NOMO-1 (cell line): ENCODE measurements around the gene RXRA.

Experiments
- DNase-seq, 2 experiments: peaks; one replicate each; lab custom pipeline; 2025; ENCODE audit not compliant: unreplicated experiment in 2 of 2; lab: John Stamatoyannopoulos, UW

RXRA gene

DNA sequence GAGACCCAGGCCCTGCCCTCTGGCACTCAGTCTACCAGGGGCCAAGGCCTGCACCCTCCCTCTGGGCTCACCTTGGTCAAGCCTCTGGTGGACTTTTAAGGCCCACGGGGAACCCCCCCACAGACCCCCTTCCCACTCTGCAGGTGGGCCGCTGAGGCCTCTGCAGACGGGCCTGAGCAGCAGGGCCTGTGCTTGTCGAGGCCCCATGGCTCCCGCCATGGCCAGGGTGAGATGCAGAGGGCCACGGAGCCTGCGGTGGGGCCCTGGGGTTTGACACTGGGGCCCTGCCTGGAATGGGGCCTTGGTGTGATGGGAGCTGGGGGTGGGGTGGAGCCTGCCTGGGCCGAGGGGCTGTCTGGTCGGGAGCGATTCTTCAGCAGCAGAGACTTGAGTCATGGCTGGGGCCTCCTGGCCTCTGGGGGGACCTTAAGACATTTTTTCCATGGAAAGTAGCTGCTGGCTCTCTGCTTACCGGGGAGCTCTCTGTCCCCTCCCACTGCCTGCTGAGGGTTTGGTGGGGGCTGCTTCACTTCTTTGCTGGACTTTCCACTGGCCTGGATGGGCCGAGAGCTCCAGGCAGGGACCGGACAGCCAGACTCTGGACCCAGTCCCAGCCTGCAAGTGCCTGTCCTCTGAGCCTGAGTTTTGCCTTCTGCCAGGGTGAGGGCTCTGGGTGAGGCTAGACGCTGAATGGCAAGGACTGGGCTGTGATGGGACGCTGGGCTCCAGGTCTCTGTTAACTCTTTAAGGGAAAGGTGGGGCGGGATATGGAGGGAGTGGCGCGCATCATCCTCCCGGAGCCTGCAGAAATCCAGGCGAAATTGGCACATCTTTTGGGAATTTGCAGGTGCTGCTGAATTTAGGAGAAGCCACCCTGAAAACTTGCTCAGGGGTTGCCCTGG is 132.2 kb downstream of the RXRA start:
- DNase-seq: no peak

DNA sequence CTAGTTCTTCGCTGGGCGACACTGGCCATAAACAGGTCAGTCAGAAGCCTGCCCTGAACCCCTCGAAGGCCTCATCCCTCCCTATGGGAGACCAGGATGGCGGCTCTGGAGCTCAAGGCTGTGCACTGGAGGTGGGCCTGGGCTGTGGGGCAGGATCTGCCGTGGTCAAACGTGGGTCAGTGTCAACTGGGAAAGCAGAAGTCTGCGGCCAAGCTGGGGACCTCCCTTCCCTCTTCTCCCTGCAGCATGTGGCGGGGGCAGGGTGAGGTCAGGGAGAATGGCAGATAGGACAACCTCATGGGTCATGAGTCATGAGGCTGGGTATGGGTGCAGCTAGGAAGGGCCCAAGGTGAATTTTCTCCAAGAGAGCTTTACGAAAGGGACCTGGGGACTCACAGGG is 132.9 kb downstream of the RXRA start:
- no peak for DNase-seq

DNA sequence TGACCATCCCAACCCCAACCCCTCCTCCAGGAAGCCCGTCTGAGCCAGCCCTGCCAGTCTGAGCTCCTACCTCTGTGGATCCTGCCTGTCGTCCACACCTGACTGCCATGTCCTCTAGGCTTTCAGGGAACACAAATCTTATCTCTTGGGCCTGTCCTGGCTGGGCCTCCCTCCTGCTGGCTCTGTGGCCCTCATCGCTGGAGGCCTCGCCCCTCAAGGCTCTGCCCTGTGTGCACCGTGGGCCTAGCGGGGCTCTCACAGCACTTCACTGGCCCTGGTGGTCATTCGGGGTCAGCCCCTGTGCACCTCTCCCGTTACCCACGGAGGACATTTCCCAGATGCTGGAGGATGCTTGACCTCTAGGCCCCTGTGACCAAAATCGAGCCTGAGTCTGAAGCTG is 133.3 kb downstream of the RXRA start:
- no peak for DNase-seq

DNA sequence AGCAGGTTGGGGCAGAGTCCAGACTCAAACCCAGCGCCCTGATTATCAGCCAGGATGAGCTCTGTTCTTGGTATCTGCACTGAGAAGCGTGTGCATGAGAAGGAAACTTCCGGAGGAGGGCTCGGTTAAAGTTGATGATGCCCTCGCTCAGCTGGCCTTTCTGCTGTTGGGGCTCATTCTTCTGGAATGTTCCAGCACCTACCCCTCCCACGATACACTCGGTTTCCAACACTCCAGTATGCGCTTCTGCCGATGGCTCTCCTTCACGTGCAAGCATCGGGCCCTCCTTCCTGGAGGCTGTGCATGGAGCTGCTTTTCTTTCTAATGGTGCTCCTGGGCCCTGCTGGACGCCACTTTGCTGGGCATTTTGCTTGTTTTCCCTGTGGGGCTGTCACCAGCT is 134.0 kb downstream of the RXRA start:
- no peak for DNase-seq

DNA sequence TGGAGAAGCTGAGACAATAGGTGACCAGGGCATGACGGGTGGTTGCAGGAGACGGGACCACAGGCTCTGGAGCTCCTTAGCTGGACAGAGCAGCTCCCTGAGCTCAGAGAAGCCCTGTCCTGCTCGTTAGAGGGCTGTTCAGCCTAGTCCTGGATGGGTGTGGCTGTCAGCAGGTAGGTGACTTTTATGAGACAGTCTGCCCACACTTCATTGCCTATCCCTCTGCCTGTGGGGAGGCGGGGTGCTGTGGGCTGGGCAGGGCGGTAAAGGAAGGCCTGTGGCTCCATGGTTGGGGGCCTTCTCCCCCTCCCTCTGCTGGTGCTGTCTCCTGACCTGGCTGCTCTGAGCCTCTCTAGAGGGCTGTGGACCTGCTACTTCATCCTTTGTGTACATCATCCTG is 134.6 kb downstream of the RXRA start:
- no peak for DNase-seq

DNA sequence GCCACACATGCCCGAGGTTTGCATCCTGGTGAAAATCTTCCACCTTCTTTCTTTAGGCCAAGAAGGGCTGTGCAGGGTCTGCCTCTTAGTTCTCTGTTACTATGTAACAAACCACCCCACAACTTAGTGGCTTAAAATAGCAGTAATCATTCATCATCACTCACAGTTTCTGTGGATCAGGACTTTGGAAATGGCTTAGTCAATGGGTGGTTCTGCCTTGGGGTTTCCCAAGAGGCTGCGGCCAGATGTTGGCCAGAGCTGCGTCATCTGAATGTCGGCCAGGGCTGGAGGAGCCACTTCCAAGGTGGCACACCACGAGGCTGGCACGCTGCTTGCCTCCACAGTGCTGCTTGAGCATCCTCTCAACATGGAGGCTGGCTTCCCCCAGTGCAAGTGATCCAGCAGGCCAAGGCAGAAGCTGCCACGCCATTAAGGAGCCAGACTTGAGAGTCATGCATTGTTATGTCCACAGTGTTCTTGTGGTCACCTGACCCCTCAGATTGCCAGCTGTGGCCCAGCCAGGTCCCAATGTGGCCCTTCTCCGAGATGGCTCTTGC is 135.2 kb downstream of the RXRA start:
- DNase-seq: no peak

DNA sequence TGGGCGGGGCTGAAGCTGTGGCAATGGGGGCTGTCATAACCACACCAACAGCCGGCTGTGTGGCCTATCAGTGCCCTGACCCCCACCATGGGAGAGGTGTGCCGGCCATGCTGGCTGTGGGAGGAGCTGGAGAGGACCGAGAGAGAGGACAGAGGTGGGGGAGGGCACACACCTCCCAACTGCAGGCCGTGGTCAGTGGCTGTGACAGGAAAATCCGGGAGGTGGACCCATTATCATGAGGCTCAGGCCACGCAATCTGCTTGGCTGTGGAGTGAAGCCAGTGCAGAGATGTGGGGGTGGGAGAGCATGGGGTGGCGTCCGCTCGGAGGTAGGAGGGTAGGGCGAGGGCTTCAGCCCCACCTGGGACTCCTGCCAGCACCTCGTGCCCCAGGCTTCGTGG is 136.1 kb downstream of the RXRA start:
- DNase-seq: no peak

DNA sequence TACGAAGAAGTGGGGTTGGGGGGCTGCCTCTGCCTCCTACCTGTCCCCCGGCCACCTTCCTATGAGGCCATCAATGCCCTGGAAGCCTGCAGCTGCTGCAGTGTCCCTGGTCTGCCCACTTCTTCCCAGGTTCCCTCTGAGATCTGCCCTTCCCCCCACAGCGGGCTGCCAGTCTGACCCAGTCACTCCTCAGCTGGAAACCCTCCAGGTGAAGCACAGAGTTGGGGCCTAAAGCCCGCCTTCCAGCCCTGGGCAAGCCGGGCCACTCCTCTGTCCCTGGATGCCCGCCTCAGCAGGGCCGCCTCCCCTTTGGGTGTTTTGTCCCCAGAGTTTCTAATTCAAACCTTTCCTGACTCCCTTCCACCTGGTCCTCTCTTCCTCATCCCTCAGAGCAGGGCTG is 137.0 kb downstream of the RXRA start:
- no peak for DNase-seq

DNA sequence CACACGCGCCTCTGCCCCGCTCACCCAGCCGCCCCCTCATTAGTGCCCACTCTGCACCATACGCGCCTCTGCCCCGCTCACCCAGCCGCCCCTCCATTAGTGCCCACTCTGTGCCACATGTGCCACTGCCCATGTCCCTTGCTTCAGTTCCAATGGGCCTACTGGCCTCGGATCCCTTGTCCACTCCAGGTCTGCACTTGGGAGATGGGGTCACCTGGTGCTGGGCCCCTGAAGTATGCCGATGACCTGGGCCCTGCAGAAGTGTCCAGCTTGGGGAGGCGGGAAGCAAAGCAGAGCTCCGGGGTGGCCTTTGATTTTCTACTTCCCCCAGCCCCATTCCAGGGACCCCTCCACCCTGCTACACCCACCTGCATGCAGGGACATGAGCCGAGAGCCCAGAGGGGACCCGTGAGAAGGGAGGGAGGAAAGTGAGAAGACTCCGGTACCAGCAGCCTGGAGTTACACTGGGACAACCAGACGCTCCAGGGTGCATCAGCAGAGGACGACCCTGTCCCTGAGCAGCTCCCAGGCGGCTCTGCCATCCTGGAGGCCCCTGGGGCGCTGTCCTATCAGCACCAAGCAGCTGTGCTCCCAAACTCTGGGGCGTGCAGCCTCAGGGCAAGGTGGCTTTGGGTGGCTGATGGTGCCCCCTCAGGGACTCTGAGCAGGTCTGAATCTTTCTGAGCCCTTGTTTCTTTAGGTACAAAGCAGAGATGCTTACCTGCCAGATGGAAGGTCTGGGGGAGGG is 140.8 kb downstream of the RXRA start:
- DNase-seq: no peak

DNA sequence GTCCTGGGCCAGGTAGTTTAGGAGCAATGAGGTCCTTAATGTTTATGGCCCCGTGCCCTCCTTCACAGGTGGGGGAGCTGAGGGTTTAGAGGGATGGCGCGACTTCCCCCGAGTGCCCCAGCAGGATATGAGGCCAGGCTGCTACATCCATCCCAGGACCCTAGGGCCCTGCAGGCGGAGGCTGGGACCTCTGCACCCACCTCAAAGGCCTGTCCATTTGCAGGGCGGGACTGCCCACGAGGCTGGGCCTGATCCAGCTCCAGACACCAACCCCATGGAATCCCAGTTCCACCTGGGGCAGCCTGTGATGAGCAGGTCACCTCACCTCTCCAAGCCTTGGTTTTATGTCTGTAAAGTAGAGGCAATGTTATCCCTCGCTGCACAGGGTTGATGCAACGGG is 142.1 kb downstream of the RXRA start:
- DNase-seq: no peak

DNA sequence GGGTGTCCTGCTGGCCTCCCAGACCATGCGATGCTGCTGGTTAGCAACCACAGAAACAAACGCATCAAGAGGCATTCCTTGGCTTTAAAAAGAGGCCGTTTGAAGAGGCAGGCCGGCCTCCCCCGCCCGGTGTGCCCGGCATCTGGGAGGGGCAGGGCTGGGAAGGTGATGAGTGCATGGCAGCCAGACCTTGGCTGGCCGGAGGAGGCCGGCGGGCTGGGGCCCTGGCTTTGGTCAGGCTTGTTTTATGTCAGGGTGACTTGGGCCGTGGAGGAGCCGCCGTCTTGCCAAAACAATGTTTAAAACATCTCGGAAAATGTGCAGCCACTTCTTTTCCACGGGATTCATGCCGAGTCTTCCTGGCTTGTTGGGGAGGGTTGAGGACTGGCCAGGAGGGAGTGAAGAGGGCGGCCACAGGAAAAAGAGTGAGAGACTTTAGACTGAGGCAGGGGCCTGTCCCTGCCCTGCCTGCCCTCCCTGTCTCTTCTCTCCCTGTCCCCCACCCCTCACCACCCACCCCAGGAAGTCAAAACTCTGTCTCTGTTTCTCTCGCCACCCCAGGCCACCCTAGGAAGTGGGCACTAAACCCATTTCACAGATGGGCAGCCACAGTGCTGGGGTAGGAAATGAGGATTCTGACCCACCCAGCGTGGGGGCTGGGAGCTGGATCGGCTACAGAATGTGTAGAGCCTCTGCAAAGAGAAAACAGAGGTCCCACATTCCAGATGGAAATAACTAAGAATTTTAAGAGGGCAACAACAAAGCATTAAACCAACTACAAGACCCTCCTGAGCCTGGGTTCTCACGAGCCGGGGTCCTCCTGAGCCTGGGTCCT is 143.0 kb downstream of the RXRA start:
- no peak for DNase-seq

DNA sequence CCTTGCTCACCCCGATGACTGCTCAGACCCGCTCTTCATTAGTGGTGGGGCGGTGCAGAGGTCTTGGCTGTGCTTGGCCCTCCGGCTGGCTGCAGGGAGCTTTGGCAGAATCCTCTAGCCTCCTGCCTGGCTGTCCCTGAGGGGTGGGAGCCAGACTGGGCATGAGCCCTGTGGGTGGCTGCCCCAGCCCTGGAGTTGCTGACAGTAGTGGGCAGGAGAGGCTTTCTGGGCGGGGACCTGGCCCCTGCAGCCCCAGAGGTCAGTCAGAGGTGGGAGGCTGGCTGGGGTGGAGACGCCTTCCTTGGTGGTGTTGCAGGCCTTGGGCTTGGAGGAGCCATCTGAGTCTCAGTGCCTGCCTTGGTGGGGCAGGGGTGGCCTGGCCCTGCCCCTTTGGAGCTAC is 146.0 kb downstream of the RXRA start:
- no peak for DNase-seq

DNA sequence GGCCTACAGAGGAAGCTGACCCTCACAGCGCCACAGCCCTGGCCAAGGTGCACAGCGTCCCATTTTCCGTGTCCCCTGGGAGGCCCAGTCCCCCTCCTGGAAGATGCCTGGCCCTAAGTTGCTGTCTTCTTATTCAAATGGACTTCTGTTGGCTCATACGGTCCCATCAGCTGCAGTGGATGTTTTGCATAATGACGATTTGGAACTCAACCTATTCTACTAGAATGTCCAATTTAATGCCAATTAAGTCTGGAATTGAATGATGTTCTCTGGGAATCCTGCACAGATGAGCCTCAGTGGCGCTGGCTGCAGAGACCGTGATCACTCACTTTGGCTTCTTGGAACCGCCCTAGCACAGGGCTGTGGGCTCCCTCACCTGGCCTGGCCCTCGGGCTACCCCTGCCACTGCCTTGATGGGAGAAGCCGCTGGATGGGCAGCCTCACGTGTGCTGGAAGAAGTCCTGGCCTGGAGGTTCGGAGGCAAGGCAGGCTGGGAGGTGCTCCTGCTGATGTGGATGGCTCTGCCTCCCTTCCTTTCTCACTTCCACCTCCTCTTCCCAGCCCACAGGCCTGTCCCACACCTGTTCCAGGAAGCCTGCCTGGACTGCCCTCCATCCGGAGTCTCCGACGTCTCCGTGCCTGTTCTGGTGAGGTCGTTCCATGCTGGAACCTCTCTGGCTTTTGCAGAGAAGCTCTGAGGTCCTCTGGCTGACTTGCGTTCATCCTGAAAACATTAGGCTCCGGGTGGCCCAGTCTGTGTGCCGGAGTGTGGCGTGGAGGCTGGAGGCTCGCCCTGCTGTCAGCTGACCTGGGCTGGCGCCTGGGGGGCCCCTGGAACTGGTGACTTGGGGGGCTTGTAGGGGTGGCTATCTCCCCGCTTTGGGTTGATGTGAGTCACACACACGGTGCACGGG is 147.1 kb downstream of the RXRA start:
- no peak for DNase-seq

DNA sequence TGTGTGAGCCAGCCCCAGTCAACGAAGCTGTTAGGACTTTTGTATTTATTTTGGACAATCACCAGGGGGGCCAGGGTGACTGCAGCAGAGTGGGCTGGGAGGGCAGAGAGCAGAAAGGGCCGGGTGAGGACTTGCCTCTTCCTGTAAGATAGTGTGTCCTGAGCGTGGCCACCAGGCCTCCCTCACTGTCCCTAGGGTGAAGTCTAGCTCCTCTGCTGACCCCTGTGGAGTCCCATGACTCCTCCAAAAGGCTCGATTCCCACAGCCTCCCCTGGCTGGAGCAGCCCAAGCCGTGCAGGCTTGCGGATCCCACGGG is 147.8 kb downstream of the RXRA start:
- DNase-seq: no peak

DNA sequence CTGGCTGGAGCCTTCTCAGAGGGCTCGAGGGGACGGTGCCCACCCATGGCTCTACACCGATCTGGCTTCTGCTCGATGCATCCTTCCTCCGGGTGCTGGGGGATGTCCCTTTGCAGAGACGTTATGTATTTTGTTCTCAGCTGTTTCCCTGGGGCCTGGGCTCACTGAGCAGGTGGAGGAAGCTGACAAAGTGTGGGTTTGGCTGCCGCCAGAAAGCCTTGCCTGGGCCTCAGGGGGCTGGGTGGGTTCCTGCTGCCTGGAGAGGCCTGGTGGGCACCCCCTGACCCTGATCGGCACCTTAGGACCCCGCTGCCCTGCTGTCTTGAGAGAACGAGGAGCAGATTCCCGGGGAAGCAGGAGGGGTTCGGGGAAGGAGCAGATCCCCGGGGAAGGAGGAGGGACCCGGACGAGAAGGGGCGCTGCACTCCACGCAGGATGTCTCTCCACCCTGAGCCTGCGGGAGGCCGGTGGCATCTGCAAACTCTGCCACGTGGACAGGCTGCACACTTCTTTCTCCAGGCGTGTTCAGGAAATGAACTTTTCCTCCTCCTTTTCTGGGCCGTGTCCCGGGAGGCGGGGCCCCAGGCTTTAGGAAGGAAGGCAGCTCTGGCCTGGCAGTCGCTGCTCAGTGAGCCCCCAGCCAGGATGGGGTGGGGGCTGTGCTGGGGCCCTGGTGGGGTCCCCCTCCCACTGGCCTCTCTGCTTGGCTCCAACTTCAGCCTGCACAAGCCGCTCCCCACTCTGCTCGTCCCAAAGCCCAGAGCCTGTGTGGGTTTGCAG is 148.9 kb downstream of the RXRA start:
- DNase-seq: no peak

DNA sequence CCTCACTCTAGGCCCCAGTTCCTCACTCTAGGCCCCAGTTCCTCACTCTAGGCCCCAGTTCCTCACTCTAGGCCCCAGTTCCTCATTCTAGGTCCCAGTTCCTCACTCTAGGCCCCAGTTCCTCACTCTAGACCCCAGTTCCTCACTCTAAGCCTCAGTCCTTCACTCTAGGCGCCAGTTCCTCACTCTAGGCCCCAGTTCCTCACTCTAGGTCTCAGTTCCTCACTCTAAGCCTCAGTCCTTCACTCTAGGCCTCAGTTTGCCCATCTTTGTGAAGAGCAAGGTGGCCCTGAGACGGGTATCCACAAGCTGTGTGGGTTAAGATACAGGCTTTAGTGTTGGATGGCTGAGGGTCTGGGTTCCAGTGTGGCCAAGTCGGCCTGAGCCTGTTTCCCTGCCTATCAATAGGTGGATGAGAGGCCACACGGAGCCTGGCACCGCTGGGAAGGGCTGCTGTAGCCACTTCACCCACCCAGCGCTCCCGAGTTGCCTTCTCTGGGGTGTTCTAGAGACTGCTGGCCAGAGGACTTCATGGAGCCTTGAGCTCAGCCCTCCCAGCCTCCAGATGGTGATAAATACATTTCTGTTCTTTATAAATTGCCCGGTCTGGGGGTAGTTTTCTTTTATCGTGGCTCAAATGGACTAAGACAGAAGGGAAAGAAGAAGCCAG is 150.2 kb downstream of the RXRA start:
- no peak for DNase-seq

DNA sequence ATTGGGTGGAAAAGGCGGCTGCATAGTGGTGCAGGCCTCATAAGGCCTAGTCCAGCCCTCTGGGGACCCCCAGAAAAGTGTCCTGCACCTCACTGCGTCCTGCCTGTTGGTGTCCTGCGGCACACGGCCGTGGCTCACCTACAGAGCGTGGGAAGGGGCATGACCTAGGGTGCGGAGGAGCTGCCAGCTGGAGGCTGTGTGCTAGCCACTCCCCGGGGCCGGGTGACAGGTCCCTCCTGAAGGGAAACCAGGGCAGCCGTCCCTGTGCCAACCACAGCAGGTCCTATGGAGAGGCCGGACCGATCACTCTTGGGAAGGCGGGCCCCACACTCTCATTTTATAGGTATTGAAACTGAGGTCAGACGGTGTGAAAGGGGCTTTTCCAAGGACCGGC is 150.7 kb downstream of the RXRA start:
- no peak for DNase-seq

DNA sequence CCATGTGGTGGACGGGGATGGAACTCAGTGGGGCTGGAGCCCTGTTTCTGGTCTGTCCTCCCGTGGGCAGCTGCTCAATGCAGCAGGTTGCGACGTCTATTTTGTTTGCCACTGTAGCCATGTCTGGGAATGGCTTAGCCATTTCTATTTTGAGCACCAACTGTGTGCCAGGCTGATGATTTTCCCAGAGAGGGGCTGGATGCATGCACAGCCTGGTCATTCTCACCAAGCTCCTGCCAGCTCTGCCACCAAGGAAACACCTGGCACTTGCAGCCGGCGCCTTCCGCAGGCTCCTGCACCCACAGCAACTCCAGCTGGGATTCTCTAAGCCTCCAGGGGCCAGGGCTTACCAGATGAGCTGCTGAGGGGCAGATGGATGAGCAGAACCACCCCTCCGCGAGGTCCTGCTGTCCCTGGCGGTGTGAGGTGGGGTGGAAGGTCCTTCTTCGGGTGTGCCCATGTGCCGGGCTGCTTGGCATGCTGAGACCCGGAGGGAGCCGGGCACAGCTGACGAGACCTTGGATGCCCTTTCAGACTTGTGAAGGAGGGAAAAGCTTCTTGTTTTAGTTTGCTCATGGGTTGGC is 151.2 kb downstream of the RXRA start:
- DNase-seq: no peak

DNA sequence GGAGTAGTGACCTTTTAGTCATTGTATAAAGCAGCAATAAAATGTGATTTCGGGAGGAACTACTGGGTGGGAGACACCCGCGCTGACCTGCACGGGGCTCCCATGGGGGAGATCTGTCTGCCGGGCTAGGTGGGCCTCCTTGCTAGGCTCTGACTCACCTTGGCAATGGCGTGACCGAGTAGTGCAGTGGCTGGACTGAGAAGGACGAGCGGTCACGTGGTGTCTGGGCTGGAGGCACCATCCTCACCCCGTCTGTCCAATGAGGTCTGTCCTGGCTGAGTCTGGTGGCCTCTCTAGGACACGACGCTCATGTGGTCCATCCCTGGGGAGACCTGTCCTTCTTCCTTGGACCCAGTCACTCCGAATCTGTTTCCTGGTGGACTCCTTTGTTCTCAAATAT is 151.7 kb downstream of the RXRA start:
- no peak for DNase-seq
